ENCODE data around the gene CDK11B. TPM values are rescaled to one million over a fixed set of nuclear protein-coding genes. Genes with fewer than 3 reads are reported as not detected.
"Not testable (repeated sequence)": the region's sequence is repeated elsewhere in the genome, so short reads cannot be mapped to it uniquely, and the experiment has no call there.

CDK11B gene
- total RNA-seq, 1 donor from 2014 or later: 16.5 TPM

DNA sequence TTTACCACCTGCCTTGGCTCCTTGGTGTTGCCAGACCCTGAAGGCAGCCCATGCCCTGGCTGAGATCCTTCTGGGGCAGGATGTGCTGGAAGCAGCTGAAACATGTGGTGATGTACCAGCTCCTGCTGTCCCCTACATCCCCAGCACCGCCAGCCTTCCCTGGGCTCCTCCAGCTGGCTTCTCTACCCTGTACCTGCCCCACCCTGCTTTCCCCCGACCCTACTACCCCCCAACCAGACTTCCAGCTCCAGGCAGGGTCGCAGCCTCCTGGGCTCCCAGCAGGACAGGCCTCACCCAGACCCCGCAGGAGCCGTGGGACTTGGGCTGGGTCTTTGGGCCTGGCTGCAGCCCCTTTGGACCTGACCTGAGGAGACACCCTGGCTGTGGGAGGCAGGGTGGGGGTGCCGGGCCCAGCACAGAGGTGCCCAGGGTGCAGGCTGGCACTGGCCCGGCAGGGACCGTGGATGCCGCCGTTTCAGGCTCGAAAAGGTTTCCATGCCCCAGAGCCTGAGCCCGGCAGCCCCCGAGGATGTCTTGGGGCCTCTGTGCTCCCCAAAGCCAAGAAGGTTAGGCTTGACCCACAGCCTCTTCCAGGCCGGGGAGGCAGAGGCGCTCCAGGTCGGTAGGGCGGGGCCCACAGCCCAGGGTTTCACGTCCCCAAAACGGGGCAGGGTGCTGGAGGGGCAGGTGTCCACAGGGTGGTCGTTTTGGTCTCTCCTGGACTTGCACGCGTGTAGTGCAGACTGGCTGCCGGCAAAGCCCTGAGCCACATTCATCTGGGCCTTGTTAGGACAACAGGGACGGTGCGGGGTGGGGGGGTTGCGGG lies 38.8 kb upstream of the CDK11B start:
- H3K4me1 ChIP-seq; H3K36me3 ChIP-seq; H3K9me3 ChIP-seq; H3K4me3 ChIP-seq; DNase-seq (ENCODE audit: extremely low spot score in 2 of 2); H3K27ac ChIP-seq; intact Hi-C loops (cut with DNase I); H3K27me3 ChIP-seq: not testable (repeated sequence)

DNA sequence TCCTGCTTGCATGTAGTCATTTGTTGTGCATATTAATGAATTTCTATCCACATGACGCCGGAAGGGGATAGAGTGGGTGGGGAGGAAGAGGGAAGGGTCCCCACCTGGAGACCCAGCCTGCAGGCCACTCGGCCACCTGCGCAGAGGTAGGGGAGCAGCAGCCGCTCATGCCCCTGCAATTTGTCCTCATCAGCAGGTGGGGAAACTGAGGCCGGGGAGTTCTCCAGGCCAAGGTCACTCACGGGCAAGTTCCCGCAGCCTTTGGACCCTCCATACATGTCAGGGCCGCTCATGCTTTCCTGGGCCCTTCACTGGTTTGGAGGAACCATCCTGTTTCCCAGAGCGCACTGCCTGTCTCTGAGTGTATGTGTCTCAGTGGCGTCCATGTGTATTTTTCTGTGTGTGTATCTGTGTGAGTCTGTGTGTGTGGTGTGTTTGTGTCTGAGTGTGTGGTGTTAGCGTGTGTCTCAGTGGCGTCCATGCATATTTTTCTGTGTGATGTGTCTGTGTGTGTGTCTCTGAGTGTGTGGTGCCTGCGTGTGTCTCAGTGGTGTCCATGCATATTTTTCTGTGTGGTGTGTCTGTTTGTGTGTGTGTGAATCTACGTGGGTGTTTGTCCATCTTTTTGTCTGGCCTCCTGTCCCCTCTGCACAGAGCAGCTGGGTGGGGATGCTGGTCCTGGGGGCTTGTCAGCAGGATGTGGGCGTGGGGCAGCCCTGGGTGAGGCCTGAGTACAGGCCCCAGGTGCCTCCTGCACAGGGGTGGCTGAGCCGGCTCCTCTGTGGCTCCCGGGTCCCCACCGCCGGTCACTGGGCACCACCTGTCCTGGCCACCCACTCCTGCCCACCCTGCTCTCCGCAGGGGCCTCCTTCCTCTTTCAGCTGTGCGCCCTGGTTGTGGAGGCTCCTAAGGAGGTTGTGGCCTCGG lies 37.9 kb upstream of the CDK11B start:
- H3K4me1 ChIP-seq; H3K27me3 ChIP-seq; H3K36me3 ChIP-seq; intact Hi-C loops (cut with DNase I); DNase-seq (ENCODE audit: extremely low spot score in 2 of 2); H3K9me3 ChIP-seq; H3K4me3 ChIP-seq; H3K27ac ChIP-seq: not testable (repeated sequence)

DNA sequence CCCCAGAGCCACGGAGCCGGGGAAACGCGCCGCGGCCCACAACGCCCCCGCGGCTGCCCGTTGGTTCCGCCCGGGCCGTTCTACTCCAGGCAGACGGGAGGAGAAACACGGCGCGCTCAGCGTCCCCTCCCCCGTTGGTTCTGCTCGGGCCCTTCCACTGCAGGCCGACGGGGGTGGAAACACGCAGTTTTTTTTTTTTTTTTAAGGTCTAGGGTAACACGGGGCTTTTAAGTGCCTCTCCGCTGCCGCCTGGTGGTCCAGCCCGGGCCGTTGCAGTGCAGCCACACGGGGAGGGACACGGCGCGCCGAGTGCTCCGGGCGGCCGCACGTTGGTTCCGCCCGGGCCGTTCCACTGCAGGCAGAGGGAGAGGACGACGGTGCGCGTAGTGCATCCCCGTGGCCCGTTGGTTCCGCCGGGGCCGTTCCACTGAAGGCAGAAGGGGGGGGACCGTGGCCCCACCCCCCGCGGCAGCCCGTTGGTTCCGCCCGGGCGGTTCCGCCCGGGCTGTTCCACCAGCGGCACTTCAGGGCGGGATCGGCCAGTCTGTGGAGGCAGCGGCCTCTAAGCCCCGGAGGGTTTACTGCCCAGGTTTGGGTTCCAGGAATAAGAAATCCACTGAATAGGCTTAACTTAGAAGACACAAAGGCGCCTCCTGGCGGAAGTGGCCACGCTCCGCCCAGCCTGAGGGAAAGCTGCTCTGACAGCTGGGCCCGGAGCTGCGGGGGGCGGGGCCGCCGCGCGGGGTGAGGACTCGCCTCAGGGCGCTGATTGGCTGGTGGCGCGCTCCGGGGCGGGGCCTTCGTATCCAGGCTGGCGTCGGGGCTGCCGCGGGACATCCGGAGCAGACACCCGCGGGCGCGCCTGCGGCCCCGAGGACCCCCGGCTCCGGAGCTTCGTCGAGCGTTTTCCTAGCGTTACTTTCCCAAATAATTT lies 34.2 kb upstream of the CDK11B start, which contains the start of gene SLC35E2B:
TSS of gene SLC35E2B (minus strand) at position 82 of the 934 bp plus-strand sequence. CDS start 16,096 bp downstream, outside the sequence.
- H3K27ac ChIP-seq: peak within 1 kb of the TSS; percentile 90
- H3K36me3 ChIP-seq: peaks cover 0 to 17% of the 10 kb centered on the region in 2 donors
- H3K9me3 ChIP-seq; intact Hi-C loops (cut with DNase I); H3K27me3 ChIP-seq: not testable (repeated sequence)
- peak in 1 of 2 donors; percentile 40 for TF ChIP-seq POLR2AphosphoS5 (IDR thresholded peaks at IDR 0.05; ENCODE audit: insufficient read depth in 1 of 2, low read depth in 1 of 2)
- H3K4me1 ChIP-seq: peaks cover 25% of the 10 kb centered on the region
- peak in 1 of 2 donors; percentile 14 for DNase-seq (ENCODE audit: extremely low spot score in 2 of 2)
- H3K4me3 ChIP-seq: peak within 1 kb of the TSS; percentile 42 to 60

DNA sequence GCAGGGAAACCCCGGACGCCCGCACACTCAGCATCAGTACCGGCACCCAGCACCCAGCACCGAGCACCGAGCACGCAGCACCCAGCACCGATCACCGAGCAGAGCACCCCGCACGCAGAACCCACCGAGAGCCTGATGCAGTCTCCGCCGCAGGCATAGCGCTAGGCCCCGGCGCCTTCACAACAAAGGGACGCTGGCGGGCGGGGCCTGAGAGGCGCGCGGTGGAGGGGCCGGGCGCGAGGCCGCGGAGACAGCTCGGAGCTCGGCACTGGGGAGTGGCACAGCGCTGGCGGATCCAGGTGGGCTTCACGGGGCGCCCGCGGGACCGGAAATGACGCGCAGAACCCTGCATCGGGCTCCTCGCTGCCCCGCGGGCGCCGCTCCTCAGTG lies 33.5 kb upstream of the CDK11B start:
- intact Hi-C loops (cut with DNase I); DNase-seq (ENCODE audit: extremely low spot score in 2 of 2); H3K27me3 ChIP-seq; H3K9me3 ChIP-seq: not testable (repeated sequence)
- H3K4me3 ChIP-seq: peak overlapping the region; percentile 42 to 60
- H3K4me1 ChIP-seq: peaks cover 31% of the 10 kb centered on the region
- H3K27ac ChIP-seq: peak overlapping the region; percentile 90
- peaks cover 0 to 17% of the 10 kb centered on the region in 2 donors for H3K36me3 ChIP-seq

DNA sequence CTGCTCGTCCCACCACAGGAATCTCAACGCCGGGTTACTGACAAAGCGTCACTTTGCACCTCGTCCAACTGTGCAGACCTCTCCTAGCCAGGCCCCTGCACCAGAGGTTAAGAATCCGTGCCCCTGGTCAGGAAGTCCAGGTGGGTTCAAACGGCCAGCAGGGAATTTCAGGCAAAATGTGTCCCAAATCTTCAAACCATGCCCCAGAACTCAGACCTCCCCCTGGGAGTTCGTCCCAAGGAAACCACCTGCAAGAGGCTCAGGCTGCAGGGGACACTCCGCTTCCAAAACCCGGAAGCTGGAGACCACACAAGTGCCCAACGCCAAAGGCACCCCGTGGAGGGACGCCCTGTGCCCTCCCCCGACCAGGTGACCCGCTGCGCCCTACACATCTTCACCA lies 32.6 kb upstream of the CDK11B start:
- DNase-seq (ENCODE audit: extremely low spot score in 2 of 2); H3K9me3 ChIP-seq; intact Hi-C loops (cut with DNase I); H3K27me3 ChIP-seq: not testable (repeated sequence)
- peaks cover 0 to 17% of the 10 kb centered on the region in 2 donors for H3K36me3 ChIP-seq
- peak overlapping the region; percentile 68 for H3K27ac ChIP-seq
- H3K4me1 ChIP-seq: peaks cover 40% of the 10 kb centered on the region
- H3K4me3 ChIP-seq: peak overlapping the region in 1 of 2 donors; percentile 35

DNA sequence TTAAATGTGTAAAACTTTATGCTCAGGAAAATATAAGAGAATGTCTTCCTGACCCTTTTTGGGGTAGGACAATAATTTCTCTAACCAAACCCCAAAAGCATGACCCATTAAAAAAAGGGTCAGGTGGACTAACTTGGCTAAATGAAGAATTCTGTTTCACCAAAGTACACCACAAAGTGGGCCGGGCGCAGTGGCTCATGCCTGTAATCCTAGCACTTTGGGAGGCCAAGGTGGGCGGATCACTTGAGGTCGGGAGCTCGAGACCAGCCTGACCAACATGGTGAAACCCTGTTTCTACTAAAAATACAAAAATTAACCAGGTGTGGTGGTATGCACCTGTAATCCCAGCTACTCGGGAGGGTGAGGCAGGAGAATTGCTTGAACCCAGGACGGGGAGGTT lies 30.7 kb upstream of the CDK11B start:
- H3K27me3 ChIP-seq; intact Hi-C loops (cut with DNase I); H3K4me3 ChIP-seq; H3K27ac ChIP-seq; DNase-seq (ENCODE audit: extremely low spot score in 2 of 2); H3K9me3 ChIP-seq: not testable (repeated sequence)
- peaks cover 0 to 17% of the 10 kb centered on the region in 2 donors for H3K36me3 ChIP-seq
- peaks cover 56% of the 10 kb centered on the region for H3K4me1 ChIP-seq

DNA sequence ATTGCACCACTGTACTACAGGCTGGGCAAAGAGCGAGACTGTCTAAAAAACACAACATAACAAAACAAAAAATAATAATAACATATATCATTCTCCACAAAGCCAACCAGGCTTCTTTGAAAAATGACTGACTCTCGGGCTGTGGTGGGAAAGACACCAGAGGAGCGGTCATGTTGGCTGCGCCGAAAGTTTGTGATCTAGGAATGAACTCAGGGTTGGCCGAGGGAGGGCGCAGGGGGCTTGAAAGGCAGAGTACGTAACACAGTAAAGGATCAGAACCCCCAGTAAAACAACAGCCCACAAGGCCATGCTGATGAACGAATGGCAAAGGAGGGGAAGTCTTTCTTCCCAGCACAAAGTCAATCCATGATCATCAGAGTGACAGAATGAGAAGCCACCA lies 29.0 kb upstream of the CDK11B start:
- Histone ChIP-seq H3K4me1 (peaks cover 60% of the 10 kb centered on the region), H3K4me3 (no peak overlapping the region), H3K36me3 (peaks cover 0 to 17% of the 10 kb centered on the region in 2 donors), H3K27me3 (no peaks in the 10 kb centered on the region), H3K9me3 (no peaks in the 10 kb centered on the region), H3K27ac (no peak overlapping the region)
- TF ChIP-seq, protein P1, sequence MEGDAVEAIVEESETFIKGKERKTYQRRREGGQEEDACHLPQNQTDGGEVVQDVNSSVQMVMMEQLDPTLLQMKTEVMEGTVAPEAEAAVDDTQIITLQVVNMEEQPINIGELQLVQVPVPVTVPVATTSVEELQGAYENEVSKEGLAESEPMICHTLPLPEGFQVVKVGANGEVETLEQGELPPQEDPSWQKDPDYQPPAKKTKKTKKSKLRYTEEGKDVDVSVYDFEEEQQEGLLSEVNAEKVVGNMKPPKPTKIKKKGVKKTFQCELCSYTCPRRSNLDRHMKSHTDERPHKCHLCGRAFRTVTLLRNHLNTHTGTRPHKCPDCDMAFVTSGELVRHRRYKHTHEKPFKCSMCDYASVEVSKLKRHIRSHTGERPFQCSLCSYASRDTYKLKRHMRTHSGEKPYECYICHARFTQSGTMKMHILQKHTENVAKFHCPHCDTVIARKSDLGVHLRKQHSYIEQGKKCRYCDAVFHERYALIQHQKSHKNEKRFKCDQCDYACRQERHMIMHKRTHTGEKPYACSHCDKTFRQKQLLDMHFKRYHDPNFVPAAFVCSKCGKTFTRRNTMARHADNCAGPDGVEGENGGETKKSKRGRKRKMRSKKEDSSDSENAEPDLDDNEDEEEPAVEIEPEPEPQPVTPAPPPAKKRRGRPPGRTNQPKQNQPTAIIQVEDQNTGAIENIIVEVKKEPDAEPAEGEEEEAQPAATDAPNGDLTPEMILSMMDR (IDR thresholded peaks at IDR 0.05): no peak
- TF ChIP-seq POLR2A (IDR thresholded peaks at IDR 0.05) (no peak), POLR2AphosphoS5 (IDR thresholded peaks at IDR 0.05; ENCODE audit: insufficient read depth in 1 of 2, low read depth in 1 of 2) (no peak)
- no peak for DNase-seq (ENCODE audit: extremely low spot score in 2 of 2)
- intact Hi-C loops (cut with DNase I): no loop called here

All from vagina (tissue), 2 donors.